A673 (cell line): ENCODE measurements around the gene PRSS21. TPM values are rescaled to one million over a fixed set of nuclear protein-coding genes. Genes with fewer than 3 reads are reported as not detected.

ENCODE experiments used
- BruUV-seq: library from RNA; stranded (reverse); fragments of 400-500 nt; replicated peaks from 2 replicates; lab custom pipeline; 2021; lab: Mats Ljungman, UMichigan
- CTCF ChIA-PET: fragments of 300-600 bp; sonication (Branson Sonifier 250); formaldehyde crosslinking; loops from one replicate; lab custom pipeline; 2022; ENCODE audit warnings: antibody characterized with exemption; lab: Charles Lee
- POLR2A ChIA-PET: fragments of 300-600 bp; sonication (Branson Sonifier 250); formaldehyde crosslinking; loops from one replicate; lab custom pipeline; 2022; ENCODE audit warnings: antibody characterized with exemption; ENCODE audit not compliant: low non-redundant PET; lab: Charles Lee
- DNase-seq: peaks from one replicate; pipeline ENCODE4 v3.0.0-alpha.2; 2015; ENCODE audit warnings: low spot score
- H3K27ac ChIP-seq: fragments of 200-600 bp; sonication (generic); 2 replicates; pipeline ENCODE4 v1.5.1; 2016; ENCODE audit warnings: mixed run types, low read depth, mild to moderate bottlenecking, mixed read lengths, antibody characterized with exemption, low read length; ENCODE audit not compliant: poor library complexity, severe bottlenecking
- H3K27me3 ChIP-seq: fragments of 200-600 bp; sonication (generic); replicated peaks from 2 replicates; pipeline ENCODE4 v1.6.1; 2017; ENCODE audit warnings: mixed run types, low read depth, mild to moderate bottlenecking, mixed read lengths, antibody characterized with exemption, low read length; ENCODE audit not compliant: insufficient read depth, poor library complexity
- H3K36me3 ChIP-seq: fragments of 200-600 bp; sonication (generic); 2 replicates; pipeline ENCODE4 v1.6.1; 2016; ENCODE audit warnings: mixed run types, mild to moderate bottlenecking, mixed read lengths, antibody characterized with exemption, low read length; ENCODE audit not compliant: insufficient read depth, poor library complexity, severe bottlenecking
- H3K4me1 ChIP-seq: fragments of 200-600 bp; sonication (generic); 2 replicates; pipeline ENCODE4 v1.6.1; 2017; ENCODE audit warnings: mixed run types, mild to moderate bottlenecking, mixed read lengths, antibody characterized with exemption, low read length; ENCODE audit not compliant: insufficient read depth, poor library complexity, severe bottlenecking
- H3K4me3 ChIP-seq: fragments of 200-600 bp; sonication (generic); 2 replicates; pipeline ENCODE4 v1.5.1; 2016; ENCODE audit warnings: low read depth, mixed run types, mild to moderate bottlenecking, mixed read lengths, low read length; ENCODE audit not compliant: poor library complexity, severe bottlenecking
- H3K9me3 ChIP-seq: fragments of 200-600 bp; sonication (generic); 2 replicates; pipeline ENCODE4 v1.6.1; 2016; ENCODE audit warnings: mixed run types, low read depth, mild to moderate bottlenecking, mixed read lengths, antibody characterized with exemption, low read length; ENCODE audit not compliant: poor library complexity, severe bottlenecking
- EZH2 ChIP-seq: fragments of 200-600 bp; sonication (generic); IDR thresholded peaks from 2 replicates; pipeline ENCODE4 v1.6.1; 2017; ENCODE audit warnings: borderline replicate concordance, low read depth, mild to moderate bottlenecking, mixed read lengths, antibody characterized with exemption, low read length; ENCODE audit not compliant: poor library complexity, severe bottlenecking
- intact Hi-C: fragments of 100-400 bp; cut with micrococcal nuclease; formaldehyde crosslinking; loops from one replicate; pipeline ENCODE4 v1.10.0; 2022; ENCODE audit not compliant: unreplicated experiment
- total RNA-seq: library from RNA; stranded (reverse); gene quantifications from 2 replicates; pipeline ENCODE4 v1.2.3, GENCODE V29; 2021
- TF ChIP-seq, protein P1 (sequence below): fragments of 300-800, 200-600 bp; sonication (generic); conservative IDR thresholded peaks from 2 replicates; pipeline ENCODE4 v1.5.1; 2017; ENCODE audit warnings: low read depth, mild to moderate bottlenecking, antibody characterized with exemption, low read length, moderate library complexity, mixed read lengths

PRSS21 gene
- total RNA-seq, 1 experiment from 2014 or later, result not detected

DNA sequence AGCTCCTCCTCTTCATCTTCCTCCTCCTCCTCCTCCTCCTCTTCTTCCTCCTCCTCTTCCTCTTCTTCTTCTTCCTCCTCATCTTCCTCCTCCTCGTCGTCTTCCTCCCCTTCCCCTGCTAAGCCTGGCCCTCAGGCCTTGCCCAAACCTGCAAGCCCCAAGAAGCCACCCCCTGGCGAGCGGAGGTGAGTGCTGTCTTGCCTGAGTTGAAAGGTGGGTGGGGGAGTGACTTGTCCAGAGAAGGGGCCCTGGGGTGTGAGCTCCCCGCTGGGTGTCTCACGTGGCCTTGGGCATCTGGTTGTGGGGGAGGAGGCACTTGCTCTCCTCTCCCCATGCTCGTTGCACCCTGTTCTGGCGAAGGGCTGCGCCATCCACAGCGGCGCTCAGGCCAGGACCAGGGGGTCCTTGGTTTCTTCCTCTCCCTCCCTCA, 47.9 kb upstream of the PRSS21 start:
- H3K4me1 ChIP-seq, result no peaks in the 10 kb centered on the region
- H3K27ac ChIP-seq, result no peak overlapping the region
- POLR2A ChIA-PET, result no interaction called here
- no peaks in the 10 kb centered on the region for H3K27me3 ChIP-seq
- peaks cover 99% of the 10 kb centered on the region for H3K36me3 ChIP-seq
- intact Hi-C loops, result no loop called here
- no peak for DNase-seq
- no TSS peak for BruUV-seq
- no peaks in the 10 kb centered on the region for H3K9me3 ChIP-seq
- CTCF ChIA-PET, result no interaction called here
- no peak for TF ChIP-seq EZH2
- TF ChIP-seq, protein P1, sequence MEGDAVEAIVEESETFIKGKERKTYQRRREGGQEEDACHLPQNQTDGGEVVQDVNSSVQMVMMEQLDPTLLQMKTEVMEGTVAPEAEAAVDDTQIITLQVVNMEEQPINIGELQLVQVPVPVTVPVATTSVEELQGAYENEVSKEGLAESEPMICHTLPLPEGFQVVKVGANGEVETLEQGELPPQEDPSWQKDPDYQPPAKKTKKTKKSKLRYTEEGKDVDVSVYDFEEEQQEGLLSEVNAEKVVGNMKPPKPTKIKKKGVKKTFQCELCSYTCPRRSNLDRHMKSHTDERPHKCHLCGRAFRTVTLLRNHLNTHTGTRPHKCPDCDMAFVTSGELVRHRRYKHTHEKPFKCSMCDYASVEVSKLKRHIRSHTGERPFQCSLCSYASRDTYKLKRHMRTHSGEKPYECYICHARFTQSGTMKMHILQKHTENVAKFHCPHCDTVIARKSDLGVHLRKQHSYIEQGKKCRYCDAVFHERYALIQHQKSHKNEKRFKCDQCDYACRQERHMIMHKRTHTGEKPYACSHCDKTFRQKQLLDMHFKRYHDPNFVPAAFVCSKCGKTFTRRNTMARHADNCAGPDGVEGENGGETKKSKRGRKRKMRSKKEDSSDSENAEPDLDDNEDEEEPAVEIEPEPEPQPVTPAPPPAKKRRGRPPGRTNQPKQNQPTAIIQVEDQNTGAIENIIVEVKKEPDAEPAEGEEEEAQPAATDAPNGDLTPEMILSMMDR, result no peak
- no peak overlapping the region for H3K4me3 ChIP-seq

DNA sequence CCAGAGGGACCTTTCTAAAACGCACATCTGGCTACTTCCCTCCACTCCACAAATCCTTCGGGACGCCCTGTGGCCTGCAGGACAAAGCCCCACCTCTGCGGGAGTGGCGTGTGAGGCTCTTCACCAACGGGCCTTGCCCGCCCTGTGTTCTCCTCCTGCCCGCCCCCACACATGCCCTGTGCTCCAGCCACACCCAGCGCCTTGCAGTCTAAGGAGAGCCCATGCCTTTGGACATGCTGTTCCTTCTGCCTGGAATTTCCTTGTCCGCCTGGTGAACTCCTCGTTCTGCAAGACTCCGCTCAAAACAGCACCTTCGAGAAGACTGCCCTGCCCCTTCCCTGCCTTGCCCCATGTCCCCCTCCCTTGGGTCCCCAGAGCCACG, 47.4 kb upstream of the PRSS21 start:
- H3K4me3 ChIP-seq, result no peak overlapping the region
- CTCF ChIA-PET, result interaction anchor here (0.6 kb wide), 1 partner anchor 36 kb away, joined by 3 read pairs; no protein-coding TSS in a partner anchor
- DNase-seq, result no peak
- POLR2A ChIA-PET, result no interaction called here
- no peaks in the 10 kb centered on the region for H3K9me3 ChIP-seq
- H3K36me3 ChIP-seq, result peaks cover 99% of the 10 kb centered on the region
- no peaks in the 10 kb centered on the region for H3K4me1 ChIP-seq
- intact Hi-C loops, result no loop called here
- no peaks in the 10 kb centered on the region for H3K27me3 ChIP-seq
- H3K27ac ChIP-seq, result no peak overlapping the region
- BruUV-seq, result no TSS peak
- TF ChIP-seq, protein P1, result no peak
- no peak for TF ChIP-seq EZH2

DNA sequence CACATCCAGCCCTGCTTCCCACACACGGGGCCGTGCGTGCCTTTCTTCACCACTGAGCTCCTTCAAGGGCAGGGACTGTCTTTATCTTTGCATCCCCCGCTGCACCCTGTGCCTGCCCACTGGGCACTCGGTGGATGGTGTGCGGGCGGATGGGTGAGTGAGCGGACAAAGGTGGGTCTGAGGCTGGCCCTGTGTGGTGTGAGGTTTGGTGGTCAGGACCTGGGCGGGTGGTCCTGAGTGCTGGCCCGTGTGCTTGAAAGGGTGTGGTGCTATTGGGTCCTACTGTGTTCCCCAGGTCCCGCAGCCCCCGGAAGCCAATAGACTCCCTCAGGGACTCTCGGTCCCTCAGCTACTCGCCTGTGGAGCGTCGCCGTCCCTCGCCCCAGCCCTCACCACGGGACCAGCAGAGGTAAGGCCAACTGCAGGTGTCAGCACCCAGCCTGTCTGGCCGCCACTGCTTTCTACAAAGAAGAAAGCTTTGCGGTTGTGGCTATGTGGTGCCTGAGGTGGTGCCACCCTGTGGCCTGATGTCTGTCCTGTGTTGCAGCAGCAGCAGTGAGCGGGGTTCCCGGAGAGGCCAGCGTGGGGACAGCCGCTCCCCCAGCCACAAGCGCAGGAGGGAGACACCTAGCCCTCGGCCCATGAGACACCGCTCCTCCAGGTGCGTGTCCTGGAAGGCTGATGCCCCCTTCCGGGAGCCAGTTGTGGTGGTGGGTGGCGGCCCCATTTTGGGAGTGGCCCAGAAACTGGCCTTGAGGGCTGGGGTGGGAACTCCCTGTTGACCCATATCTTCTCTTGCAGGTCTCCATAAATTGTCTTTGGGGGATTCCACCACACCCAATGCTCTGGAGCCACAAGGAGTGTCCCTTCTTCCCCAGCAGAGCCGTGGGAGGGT, 46.7 kb upstream of the PRSS21 start:
- Histone ChIP-seq H3K9me3 (no peaks in the 10 kb centered on the region), H3K4me1 (peaks cover under 1% of the 10 kb centered on the region), H3K36me3 (peaks cover 93% of the 10 kb centered on the region), H3K27ac (no peak overlapping the region), H3K27me3 (no peaks in the 10 kb centered on the region), H3K4me3 (no peak overlapping the region)
- CTCF ChIA-PET, result interaction anchor here (0.6 kb wide), 1 partner anchor 37 kb away, joined by 3 read pairs; no protein-coding TSS in a partner anchor
- no TSS peak for BruUV-seq
- POLR2A ChIA-PET, result no interaction called here
- DNase-seq, result no peak
- intact Hi-C loops, result no loop called here
- no peak for TF ChIP-seq EZH2
- TF ChIP-seq, protein P1, result peak; percentile 30; the same call in 1 of the 2 replicates
